Measurements from ENCODE around the gene VDAC1.

- TF ChIP-seq CTCF (IDR thresholded peaks at IDR 0.05; ENCODE audit: low read depth, low read length, poor library complexity, severe bottlenecking), result no peak
- TF ChIP-seq EZH2phosphoT487 (IDR thresholded peaks at IDR 0.05; ENCODE audit: borderline replicate concordance, low read length), result no peak
Observed at GRCh38 chr5:134006115-134006514, 1.3 kb upstream of the VDAC1 start.
